H1 (cell line): ENCODE measurements around the gene CEP85L.

Experiments
- BCL11A ChIP-seq, 2 experiments: IDR thresholded peaks; one replicate each; pipeline ENCODE4 v1.6.1; 2011; ENCODE audit warnings: low read depth in 2 of 2, low read length in 2 of 2, mild to moderate bottlenecking in 2 of 2
- CTCF ChIP-seq, 3 experiments: IDR thresholded peaks; 1 replicate in 2 of 3; 2 replicates in 1 of 3; pipeline versions ENCODE4 v1.5.1 to v1.6.1; 2011; ENCODE audit warnings: low read length in 3 of 3, mild to moderate bottlenecking in 3 of 3, inconsistent platforms in 2 of 3, low read depth in 1 of 3, moderate library complexity in 1 of 3; ENCODE audit not compliant: insufficient read depth in 1 of 3; ENCODE audit errors: control extremely low read depth in 1 of 3
- JUND ChIP-seq: IDR thresholded peaks from 2 replicates; pipeline ENCODE4 v1.6.1; 2011; ENCODE audit warnings: mild to moderate bottlenecking, improper control_type of control experiment, low read length
- KDM1A ChIP-seq: fragments of 200-600, 300-600 bp; sonication (generic); IDR thresholded peaks from 2 replicates; pipeline ENCODE4 v1.7.1; 2016; ENCODE audit warnings: mild to moderate bottlenecking, low read length, borderline replicate concordance
- POLR2A ChIP-seq, 2 experiments: IDR thresholded peaks; 1 replicate in 1 of 2; 2 replicates in 1 of 2; pipeline ENCODE4 v1.6.1; 2011; ENCODE audit warnings: low read depth in 2 of 2, low read length in 2 of 2, mild to moderate bottlenecking in 2 of 2; ENCODE audit errors: control extremely low read depth in 1 of 2

- TF ChIP-seq CTCF (IDR thresholded peaks at IDR 0.05; ENCODE audit: control extremely low read depth in 1 of 3, insufficient read depth in 1 of 3, low read depth in 1 of 3, low read length in 3 of 3) (no peak), KDM1A (no peak), BCL11A (IDR thresholded peaks at IDR 0.05; ENCODE audit: low read depth in 2 of 2, low read length in 2 of 2) (no peak), POLR2A (IDR thresholded peaks at IDR 0.05; ENCODE audit: control extremely low read depth in 1 of 2, low read depth in 2 of 2, low read length in 2 of 2) (no peak), JUND (no peak)
These were observed 104.5 kb downstream of the CEP85L start for GRCh38 chr6:118546880-118547218.
